IMR-90 (cell line): ENCODE results near the gene NFYC. TPM values are rescaled to one million over a fixed set of nuclear protein-coding genes. Genes with fewer than 3 reads are reported as not detected.

Experiments
- ATAC-seq: fragments of 200-7000 bp; cut with Tn5 transposase; 2 replicates; pipeline ENCODE4 v1.9.1; 2020; ENCODE audit warnings: low read depth, mild to moderate bottlenecking, moderate library complexity
- BruUV-seq: library from RNA; stranded (reverse); fragments of 400-500 nt; replicated peaks from 2 replicates; lab custom pipeline; 2021; lab: Mats Ljungman, UMichigan
- CTCF ChIA-PET: fragments of 300-600 bp; formaldehyde crosslinking; extraction: SDS; loops from one replicate; lab custom pipeline; 2021; ENCODE audit warnings: antibody characterized with exemption; lab: Yijun Ruan, JAX
- POLR2A ChIA-PET: fragments of 300-600 bp; sonication (Branson Sonifier 250); formaldehyde crosslinking; loops from one replicate; lab custom pipeline; 2022; ENCODE audit warnings: antibody characterized with exemption; ENCODE audit not compliant: unreplicated experiment; lab: Charles Lee
- DNase-seq: peaks from one replicate; pipeline ENCODE4 v3.0.0; 2013
- H2AFZ ChIP-seq: replicated peaks from 2 replicates; pipeline ENCODE3; 2013; ENCODE audit warnings: low read length, mild to moderate bottlenecking; ENCODE audit not compliant: poor library complexity
- H2AK5ac ChIP-seq: 2 replicates; pipeline ENCODE4 v1.6.1; 2013; ENCODE audit warnings: low read depth, low read length, inconsistent platforms
- H2AK9ac ChIP-seq: replicated peaks from 2 replicates; pipeline ENCODE3; 2013; ENCODE audit warnings: mild to moderate bottlenecking, low read depth, low read length, moderate library complexity; ENCODE audit not compliant: poor library complexity
- H2BK120ac ChIP-seq: 2 replicates; pipeline ENCODE4 v1.6.1; 2013; ENCODE audit warnings: low read depth, low read length, inconsistent platforms
- H2BK15ac ChIP-seq: 3 replicates; pipeline ENCODE4 v1.6.1; 2013; ENCODE audit warnings: low read depth, low read length, inconsistent platforms
- H2BK20ac ChIP-seq: 2 replicates; pipeline ENCODE4 v1.6.1; 2013; ENCODE audit warnings: low read depth, mild to moderate bottlenecking, inconsistent platforms, low read length, moderate library complexity
- H2BK5ac ChIP-seq: 2 replicates; pipeline ENCODE4 v1.6.1; 2013; ENCODE audit warnings: mild to moderate bottlenecking, low read depth, low read length, inconsistent platforms; ENCODE audit not compliant: poor library complexity, severe bottlenecking
- H3K14ac ChIP-seq: replicated peaks from 2 replicates; pipeline ENCODE4 v1.6.1; 2013; ENCODE audit warnings: low read depth, low read length, inconsistent platforms
- H3K18ac ChIP-seq: 2 replicates; pipeline ENCODE4 v1.6.1; 2013; ENCODE audit warnings: low read depth, low read length, control low read depth
- H3K23ac ChIP-seq: 2 replicates; pipeline ENCODE4 v1.6.1; 2013; ENCODE audit warnings: low read depth, low read length, inconsistent platforms
- H3K27ac ChIP-seq: 2 replicates; pipeline ENCODE4 v1.5.1; 2013; ENCODE audit warnings: mild to moderate bottlenecking, control low read depth, low read length; ENCODE audit not compliant: insufficient read depth
- H3K27me3 ChIP-seq: 2 replicates; pipeline ENCODE4 v1.6.1; 2013; ENCODE audit warnings: low read length; ENCODE audit not compliant: control insufficient read depth, insufficient read depth
- H3K36me3 ChIP-seq: 2 replicates; pipeline ENCODE4 v1.6.1; 2013; ENCODE audit warnings: low read length, mixed read lengths; ENCODE audit not compliant: control insufficient read depth, insufficient read depth
- H3K4ac ChIP-seq: 2 replicates; pipeline ENCODE4 v1.6.1; 2013; ENCODE audit warnings: low read depth, low read length, inconsistent platforms
- H3K4me1 ChIP-seq: 2 replicates; pipeline ENCODE4 v1.6.1; 2013; ENCODE audit warnings: low read length, mixed read lengths; ENCODE audit not compliant: control insufficient read depth, insufficient read depth
- H3K4me2 ChIP-seq: 2 replicates; pipeline ENCODE4 v1.6.1; 2013; ENCODE audit warnings: low read depth, mild to moderate bottlenecking, control low read depth, low read length, moderate library complexity
- H3K4me3 ChIP-seq: 2 replicates; pipeline ENCODE4 v1.5.1; 2013; ENCODE audit warnings: low read depth, mild to moderate bottlenecking, control low read depth, low read length, moderate library complexity; ENCODE audit not compliant: insufficient read depth
- H3K56ac ChIP-seq: 2 replicates; pipeline ENCODE4 v1.6.1; 2013; ENCODE audit warnings: low read length, inconsistent platforms; ENCODE audit not compliant: insufficient read depth; ENCODE audit errors: extremely low read depth
- H3K79me1 ChIP-seq, 2 experiments: 2 replicates each; pipeline ENCODE4 v1.6.1; 2013; ENCODE audit warnings: low read length in 2 of 2, inconsistent platforms in 1 of 2, low read depth in 1 of 2
- H3K9ac ChIP-seq: 2 replicates; pipeline ENCODE4 v1.6.1; 2013; ENCODE audit warnings: low read depth, low read length, control low read depth
- H3K9me1 ChIP-seq: 2 replicates; pipeline ENCODE4 v1.6.1; 2013; ENCODE audit warnings: low read length, inconsistent platforms; ENCODE audit not compliant: insufficient read depth
- H3K9me3 ChIP-seq: 2 replicates; pipeline ENCODE4 v1.6.1; 2013; ENCODE audit warnings: low read length; ENCODE audit not compliant: control insufficient read depth, insufficient read depth
- H4K20me1 ChIP-seq: 2 replicates; pipeline ENCODE4 v1.6.1; 2013; ENCODE audit warnings: low read length, inconsistent platforms; ENCODE audit not compliant: insufficient read depth
- H4K5ac ChIP-seq: 2 replicates; pipeline ENCODE4 v1.6.1; 2013; ENCODE audit warnings: mild to moderate bottlenecking, low read depth, low read length, control low read depth
- H4K8ac ChIP-seq, 2 experiments: 2 replicates each; pipeline ENCODE4 v1.6.1; 2013; ENCODE audit warnings: low read depth in 2 of 2, low read length in 2 of 2, control low read depth in 1 of 2, inconsistent platforms in 1 of 2
- H4K91ac ChIP-seq: 2 replicates; pipeline ENCODE4 v1.6.1; 2013; ENCODE audit warnings: low read depth, low read length, inconsistent platforms; ENCODE audit not compliant: insufficient read depth
- BHLHE40 ChIP-seq: fragments of 150-350 bp; IDR thresholded peaks from 2 replicates; pipeline ENCODE4 v1.6.1; 2016; ENCODE audit warnings: mild to moderate bottlenecking, low read depth, low read length
- CEBPB ChIP-seq: IDR thresholded peaks from 2 replicates; pipeline ENCODE4 v1.6.1; 2012; ENCODE audit warnings: low read depth, low read length, improper control_type of control experiment
- CHD1 ChIP-seq: IDR thresholded peaks from 2 replicates; pipeline ENCODE4 v1.6.1; 2012; ENCODE audit warnings: low read depth, low read length, improper control_type of control experiment
- CTCF ChIP-seq: conservative IDR thresholded peaks from 2 replicates; pipeline ENCODE4 v1.5.1; 2012; ENCODE audit warnings: mild to moderate bottlenecking, low read depth, low read length, improper control_type of control experiment
- FOS ChIP-seq: fragments of 150-350 bp; IDR thresholded peaks from 2 replicates; pipeline ENCODE4 v1.6.1; 2016; ENCODE audit warnings: low read depth, low read length
- NFE2L2 ChIP-seq: fragments of 150-350 bp; IDR thresholded peaks from 2 replicates; pipeline ENCODE4 v1.6.1; 2016; ENCODE audit warnings: low read depth, mild to moderate bottlenecking, low read length
- RAD21 ChIP-seq: IDR thresholded peaks from 2 replicates; pipeline ENCODE4 v1.6.1; 2012; ENCODE audit warnings: low read length, improper control_type of control experiment
- RCOR1 ChIP-seq: IDR thresholded peaks from 2 replicates; pipeline ENCODE4 v1.6.1; 2012; ENCODE audit warnings: mild to moderate bottlenecking, low read length, improper control_type of control experiment; ENCODE audit not compliant: insufficient replicate concordance
- SMC3 ChIP-seq: fragments of 150-350 bp; IDR thresholded peaks from 2 replicates; pipeline ENCODE4 v1.6.1; 2016; ENCODE audit warnings: low read depth, mild to moderate bottlenecking, antibody characterized with exemption, low read length, moderate library complexity
- USF2 ChIP-seq: fragments of 150-350 bp; IDR thresholded peaks from 2 replicates; pipeline ENCODE4 v1.6.1; 2017; ENCODE audit warnings: mild to moderate bottlenecking, antibody characterized with exemption, low read length, low read depth
- WGBS, 2 experiments: methylation state at CpG; one replicate each; pipeline versions ENCODE4 v1.1.5 to v1.1.7; 2013; ENCODE audit warnings: missing lambda C conversion rate in 2 of 2; ENCODE audit not compliant: insufficient read length in 1 of 2; ENCODE audit errors: extremely low coverage in 2 of 2; 5-methylcytosine and 5-hydroxymethylcytosine counted together
- dilution Hi-C: fragments of 300-500 bp; cut with HindIII; formaldehyde crosslinking; loops from one replicate; pipeline ENCODE4 v1.14.3; 2018; ENCODE audit warnings: low sequenced_read_pairs; ENCODE audit not compliant: unreplicated experiment
- in situ Hi-C: fragments of 300-500 bp; cut with MboI; formaldehyde crosslinking; loops from 3 replicates; pipeline ENCODE4 v1.14.3; 2019; ENCODE audit warnings: low sequenced_read_pairs, inconsistent platforms, mixed read lengths
- intact Hi-C: fragments of 100-400 bp; cut with micrococcal nuclease; formaldehyde crosslinking; loops from 2 replicates; pipeline ENCODE4 v1.10.0; 2022
- polyA plus RNA-seq, 3 experiments: library from polyadenylated mRNA; depleted of rRNA; stranded (reverse); fragments of >200 nt; gene quantifications; 2 replicates each; pipeline ENCODE4 v1.2.3, GENCODE V29; 2012; ENCODE audit warnings: low replicate concordance in 1 of 3
- total RNA-seq: library from RNA; depleted of rRNA; stranded (reverse); fragments of >200 nt; gene quantifications from 2 replicates; pipeline ENCODE4 v1.2.3, GENCODE V29; 2012

The NFYC gene
- total and polyA plus RNA-seq, 2 of the 4 experiments (the other 2 are of a cell fraction): 45.2 to 62.2 TPM

GRCh38 chr1:40784141-40784770, 92.8 kb downstream of the NFYC start:
- H3K4me2 ChIP-seq: peak overlapping the region; percentile 41; the same call in 1 of the 2 replicates
- no peak overlapping the region for H3K9ac ChIP-seq
- H2BK120ac ChIP-seq: no peak overlapping the region
- no peak overlapping the region for H2AK5ac ChIP-seq
- no peak overlapping the region for H3K18ac ChIP-seq
- no peak overlapping the region for H3K27ac ChIP-seq
- peak overlapping the region; percentile 42 for H2AK9ac ChIP-seq
- no peak overlapping the region for H2BK5ac ChIP-seq
- TF ChIP-seq CEBPB (no peak), CHD1 (no peak), CTCF (no peak), NFE2L2 (no peak), SMC3 (no peak), FOS (no peak), RAD21 (no peak), RCOR1 (no peak), BHLHE40 (no peak), USF2 (no peak)
- H2BK20ac ChIP-seq: no peak overlapping the region
- H3K14ac ChIP-seq: no peak overlapping the region
- H3K4me3 ChIP-seq: peak overlapping the region; percentile 16; the same call in 1 of the 2 replicates
- intact Hi-C loops: loop anchor here (10.0 kb wide), 1 partner anchor 169 kb away; no protein-coding TSS in a partner anchor
- H3K4ac ChIP-seq: no peak overlapping the region
- no peaks in the 10 kb centered on the region for H3K36me3 ChIP-seq
- BruUV-seq: no TSS peak
- no peak overlapping the region for H4K8ac ChIP-seq
- H3K23ac ChIP-seq: no peak overlapping the region
- H3K79me1 ChIP-seq: no peaks in the 10 kb centered on the region
- no peak overlapping the region for H3K56ac ChIP-seq
- DNase-seq (no peak), ATAC-seq (peak; percentile 58)
- H4K5ac ChIP-seq: no peak overlapping the region
- H3K4me1 ChIP-seq: no peaks in the 10 kb centered on the region; the same call in 1 of the 2 replicates
- H3K27me3 ChIP-seq: peaks cover 39% of the 10 kb centered on the region
- H2BK15ac ChIP-seq: no peak overlapping the region
- dilution Hi-C loops: no loop called here
- ChIA-PET POLR2A (no interaction called here), CTCF (no interaction called here)
- H3K9me3 ChIP-seq: no peaks in the 10 kb centered on the region
- in situ Hi-C loops: no loop called here
- H3K9me1 ChIP-seq: no peaks in the 10 kb centered on the region; the same call in 1 of the 2 replicates
- peak overlapping the region; percentile 84 for H2AFZ ChIP-seq
- 22% methylated on average over 16 of the region's 63 CpGs; no CpG with 5 or more reads in 1 of the 2 experiments for WGBS, 2 experiments
- H4K91ac ChIP-seq: no peak overlapping the region
- H4K20me1 ChIP-seq: no peaks in the 10 kb centered on the region
